A549 treated with DMSO at 1 μM for 4 hours (cell line): ENCODE data around the gene CRIP3. TPM values are rescaled to one million over a fixed set of nuclear protein-coding genes. Genes with fewer than 3 reads are reported as not detected.

Experiments
- total RNA-seq: library from RNA; stranded (reverse); fragments of 200-300 nt; extraction: Qiagen RNA extraction; gene quantifications from 5 replicates; pipeline ENCODE4 v1.2.3, GENCODE V29; 2022; ENCODE audit warnings: low read depth

CRIP3 gene
- 0.45 to 0.83 TPM (median 0.58 TPM) in 5 replicates for total RNA-seq

GRCh38 chr6:43308101-43308989, at the start of gene CRIP3:
Gene CRIP3 (minus strand): TSS chr6:43308826. CDS start chr6:43308792, 34 bp downstream.

GRCh38 chr6:43297644-43298564, 10.7 kb downstream of the CRIP3 start, which contains the start of gene SLC22A7:
Gene SLC22A7 (plus strand): TSS chr6:43298260. CDS start chr6:43298359, 99 bp downstream.

Other genes with a start within 250 kb of the CRIP3 start
- gene MRPL2, start 249.4 kb downstream of the CRIP3 start, total RNA-seq: 50.9 to 60.3 TPM (median 57.7 TPM) in 5 replicates
- gene KLC4, start 249.2 kb downstream of the CRIP3 start, total RNA-seq: 7.1 to 8.7 TPM (median 7.6 TPM) in 5 replicates
- gene PTK7, start 232.5 kb downstream of the CRIP3 start, total RNA-seq: 4.3 to 5.8 TPM (median 4.9 TPM) in 5 replicates
- 15.0 to 18.1 TPM (median 17.4 TPM) in 5 replicates for gene SRF, start 137.6 kb downstream of the CRIP3 start, total RNA-seq
- 5.4 to 10.4 TPM (median 9.7 TPM) in 5 replicates for gene CUL9, start 126.6 kb downstream of the CRIP3 start, total RNA-seq
- 74.5 to 96.8 TPM (median 85.9 TPM) in 5 replicates for gene DNPH1, start 79.3 kb downstream of the CRIP3 start, total RNA-seq
- gene TTBK1, start 65.3 kb downstream of the CRIP3 start, total RNA-seq: 0.03 to 0.09 TPM (median 0.06 TPM) in 4 of 5 replicates, not detected in the other
- not detected in 5 replicates for gene SLC22A7, start 10.6 kb downstream of the CRIP3 start, total RNA-seq
- gene ZNF318, start 60.8 kb upstream of the CRIP3 start, total RNA-seq: 4.7 to 6.5 TPM (median 5.6 TPM) in 5 replicates
- gene ABCC10, start 118.7 kb upstream of the CRIP3 start, total RNA-seq: 8.5 to 10.4 TPM (median 9.6 TPM) in 5 replicates
- gene DLK2, start 146.7 kb upstream of the CRIP3 start, total RNA-seq: 3.5 to 6.8 TPM (median 6.4 TPM) in 5 replicates
- 18.6 to 21.0 TPM (median 20.1 TPM) in 5 replicates for gene TJAP1, start 168.7 kb upstream of the CRIP3 start, total RNA-seq
- 0.74 to 1.3 TPM (median 1.1 TPM) in 5 replicates for gene LRRC73, start 201.5 kb upstream of the CRIP3 start, total RNA-seq
- gene YIPF3, start 208.1 kb upstream of the CRIP3 start, total RNA-seq: 60.8 to 71.1 TPM (median 68.3 TPM) in 5 replicates
- 47.0 to 60.7 TPM (median 53.9 TPM) in 5 replicates for gene POLR1C, start 208.3 kb upstream of the CRIP3 start, total RNA-seq